ENCODE measurements around the gene INPP5D.

INPP5D gene

DNA sequence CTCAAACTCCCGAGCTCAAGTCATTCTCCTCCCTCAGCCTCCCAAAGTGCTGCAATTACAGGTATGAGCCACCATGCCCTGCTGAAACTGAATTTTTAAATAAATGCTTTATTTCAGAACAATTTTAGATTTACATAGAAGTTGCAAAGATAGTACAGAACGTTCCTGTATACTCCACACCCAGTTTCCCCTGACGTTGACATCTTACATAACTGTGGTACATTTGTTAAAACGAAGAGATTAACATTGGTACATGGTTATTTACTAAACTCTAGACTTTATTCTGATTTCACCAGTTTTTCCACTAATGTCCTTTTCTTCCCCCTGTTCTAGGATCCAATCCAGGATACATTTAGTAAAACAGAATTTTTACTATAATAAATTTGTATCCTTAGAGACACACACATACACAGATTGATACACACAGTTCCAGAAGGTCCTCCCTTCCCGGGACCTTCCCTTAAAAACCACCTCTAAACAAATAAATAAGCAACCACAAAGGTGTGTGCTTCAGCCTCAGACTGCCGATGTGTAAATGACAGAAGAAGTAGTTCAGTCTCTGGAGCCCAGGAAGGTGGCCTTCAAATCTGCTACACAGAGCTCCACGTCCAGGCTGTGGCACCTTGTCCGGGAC is 20.8 kb upstream of the INPP5D start:
- Histone ChIP-seq H3K36me3 (ENCODE audit: control insufficient read depth, insufficient read depth, low read length) (no peaks in the 10 kb centered on the region), H3K4me3 (replicated peaks; ENCODE audit: low read depth, low read length) (no peak overlapping the region), H3K27me3 (replicated peaks; ENCODE audit: control insufficient read depth, insufficient read depth, low read length) (no peaks in the 10 kb centered on the region; the same call in none of the 2 replicates)
- TF ChIP-seq, protein P1, sequence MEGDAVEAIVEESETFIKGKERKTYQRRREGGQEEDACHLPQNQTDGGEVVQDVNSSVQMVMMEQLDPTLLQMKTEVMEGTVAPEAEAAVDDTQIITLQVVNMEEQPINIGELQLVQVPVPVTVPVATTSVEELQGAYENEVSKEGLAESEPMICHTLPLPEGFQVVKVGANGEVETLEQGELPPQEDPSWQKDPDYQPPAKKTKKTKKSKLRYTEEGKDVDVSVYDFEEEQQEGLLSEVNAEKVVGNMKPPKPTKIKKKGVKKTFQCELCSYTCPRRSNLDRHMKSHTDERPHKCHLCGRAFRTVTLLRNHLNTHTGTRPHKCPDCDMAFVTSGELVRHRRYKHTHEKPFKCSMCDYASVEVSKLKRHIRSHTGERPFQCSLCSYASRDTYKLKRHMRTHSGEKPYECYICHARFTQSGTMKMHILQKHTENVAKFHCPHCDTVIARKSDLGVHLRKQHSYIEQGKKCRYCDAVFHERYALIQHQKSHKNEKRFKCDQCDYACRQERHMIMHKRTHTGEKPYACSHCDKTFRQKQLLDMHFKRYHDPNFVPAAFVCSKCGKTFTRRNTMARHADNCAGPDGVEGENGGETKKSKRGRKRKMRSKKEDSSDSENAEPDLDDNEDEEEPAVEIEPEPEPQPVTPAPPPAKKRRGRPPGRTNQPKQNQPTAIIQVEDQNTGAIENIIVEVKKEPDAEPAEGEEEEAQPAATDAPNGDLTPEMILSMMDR (IDR thresholded peaks at IDR 0.05; ENCODE audit: insufficient read depth, low read length, poor library complexity, severe bottlenecking) = no peak
- DNase-seq (ENCODE audit: extremely low read depth, insufficient read length) = no peak

DNA sequence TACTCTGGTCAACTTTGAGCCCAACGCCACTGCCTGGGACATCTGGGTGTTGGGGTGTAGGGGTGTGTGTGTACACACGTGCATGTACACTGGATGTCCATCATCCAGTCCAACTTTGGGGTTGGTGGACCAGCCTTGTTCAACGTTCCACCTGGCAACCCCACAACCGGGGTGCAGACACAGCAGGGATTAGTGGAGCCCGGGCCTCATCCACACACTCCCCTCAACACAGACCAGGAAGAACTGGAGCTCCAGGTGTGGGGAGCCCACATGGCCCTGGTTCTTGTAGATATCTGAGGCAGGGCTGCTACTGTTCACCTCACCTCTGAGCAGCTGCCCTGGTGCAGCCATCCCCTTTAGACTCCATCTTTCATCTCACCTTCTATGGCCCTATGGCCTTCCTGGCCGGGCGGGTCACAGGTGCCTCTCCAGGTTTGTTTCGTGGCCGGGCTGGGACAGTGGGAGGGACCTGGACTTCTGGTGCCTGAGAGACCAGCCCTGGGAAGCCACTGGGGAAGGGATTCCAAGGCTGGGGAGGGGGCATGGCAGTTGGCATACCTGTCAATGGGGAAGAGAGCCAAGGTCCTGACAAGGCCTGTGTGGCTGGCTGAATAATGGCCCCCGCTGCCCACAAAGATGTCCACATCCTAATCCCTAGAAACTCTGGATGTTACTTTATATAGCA is 20.2 kb upstream of the INPP5D start:
- H3K27me3 ChIP-seq (replicated peaks; ENCODE audit: control insufficient read depth, insufficient read depth, low read length) = no peaks in the 10 kb centered on the region; the same call in none of the 2 replicates
- TF ChIP-seq, protein P1 (IDR thresholded peaks at IDR 0.05; ENCODE audit: insufficient read depth, low read length, poor library complexity, severe bottlenecking) = no peak
- no peaks in the 10 kb centered on the region for H3K36me3 ChIP-seq (ENCODE audit: control insufficient read depth, insufficient read depth, low read length)
- no peak overlapping the region for H3K4me3 ChIP-seq (replicated peaks; ENCODE audit: low read depth, low read length)
- no peak for DNase-seq (ENCODE audit: extremely low read depth, insufficient read length)

DNA sequence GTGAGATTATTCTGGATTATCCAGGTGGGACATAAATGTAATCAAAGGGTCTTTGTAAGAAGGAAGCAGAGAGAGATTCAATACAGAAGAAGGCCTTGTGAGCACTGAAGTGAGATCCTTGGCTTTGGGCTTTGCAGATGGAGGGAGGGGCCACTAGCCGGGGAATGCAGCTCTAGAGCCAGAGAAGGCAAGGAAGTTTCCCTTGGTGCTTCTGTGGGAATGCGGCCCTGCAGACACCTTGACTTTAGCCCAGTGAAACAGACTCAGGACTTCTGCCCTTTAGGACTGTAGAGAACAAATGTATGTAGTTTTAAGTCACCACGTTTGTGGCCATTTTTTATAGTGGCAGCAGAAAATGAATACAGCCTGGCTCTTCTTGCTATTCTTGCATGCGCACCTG is 19.6 kb upstream of the INPP5D start:
- no peak for DNase-seq (ENCODE audit: extremely low read depth, insufficient read length)
- TF ChIP-seq, protein P1 (IDR thresholded peaks at IDR 0.05; ENCODE audit: insufficient read depth, low read length, poor library complexity, severe bottlenecking) = no peak
- Histone ChIP-seq H3K36me3 (ENCODE audit: control insufficient read depth, insufficient read depth, low read length) (no peaks in the 10 kb centered on the region), H3K4me3 (replicated peaks; ENCODE audit: low read depth, low read length) (no peak overlapping the region), H3K27me3 (replicated peaks; ENCODE audit: control insufficient read depth, insufficient read depth, low read length) (no peaks in the 10 kb centered on the region; the same call in none of the 2 replicates)

DNA sequence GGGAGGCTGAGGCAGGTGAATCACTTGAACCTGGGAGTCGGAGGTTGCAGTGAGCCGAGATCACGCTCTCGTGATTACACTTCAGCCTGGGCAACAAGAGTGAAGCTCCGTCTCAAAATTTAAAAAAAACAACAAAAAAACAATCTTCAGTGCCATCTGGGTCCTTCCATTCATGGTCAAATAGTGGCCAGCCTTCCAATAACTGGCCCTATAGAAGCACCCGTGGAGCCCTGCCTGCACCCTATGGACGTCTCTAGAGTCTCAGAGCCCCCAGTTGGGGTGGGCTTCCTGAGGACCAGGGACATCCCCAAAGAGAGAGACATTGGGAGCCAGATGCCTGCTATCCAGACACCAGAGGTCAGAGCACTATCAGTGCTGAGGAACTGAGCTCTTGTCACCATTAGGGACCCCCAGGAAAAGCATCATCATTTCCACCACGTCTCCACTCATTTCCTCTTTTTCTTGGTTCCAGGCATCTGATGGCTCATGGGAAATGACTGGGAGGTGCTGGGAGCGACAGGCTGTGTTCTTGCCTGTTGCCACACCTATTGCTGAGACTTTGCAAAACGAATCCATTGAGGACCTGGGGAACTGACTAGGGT is 18.3 kb upstream of the INPP5D start:
- Histone ChIP-seq H3K4me3 (replicated peaks; ENCODE audit: low read depth, low read length) (no peak overlapping the region), H3K36me3 (ENCODE audit: control insufficient read depth, insufficient read depth, low read length) (no peaks in the 10 kb centered on the region), H3K27me3 (replicated peaks; ENCODE audit: control insufficient read depth, insufficient read depth, low read length) (no peaks in the 10 kb centered on the region; the same call in none of the 2 replicates)
- TF ChIP-seq, protein P1 (IDR thresholded peaks at IDR 0.05; ENCODE audit: insufficient read depth, low read length, poor library complexity, severe bottlenecking) = no peak
- no peak for DNase-seq (ENCODE audit: extremely low read depth, insufficient read length)

DNA sequence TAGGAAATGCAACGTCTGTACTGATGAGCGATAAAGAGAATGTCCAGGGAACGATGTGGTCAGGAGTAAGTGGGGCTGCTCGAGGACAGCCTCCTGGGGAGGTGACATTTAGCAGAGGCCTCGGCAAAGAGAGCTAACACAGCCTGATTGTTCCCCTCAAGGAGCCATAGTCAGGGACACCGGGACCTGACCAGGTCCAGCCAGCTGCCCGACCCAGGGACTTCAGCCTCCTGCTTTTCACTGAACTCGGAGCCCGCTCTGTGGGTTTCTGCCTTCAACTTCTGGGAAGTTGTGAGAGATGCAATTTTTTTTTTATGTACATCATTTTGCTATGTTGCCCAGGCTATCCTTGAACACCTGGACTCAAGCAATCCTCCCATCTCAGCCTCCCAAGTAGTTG is 17.6 kb upstream of the INPP5D start:
- no peak overlapping the region for H3K4me3 ChIP-seq (replicated peaks; ENCODE audit: low read depth, low read length)
- TF ChIP-seq, protein P1 (IDR thresholded peaks at IDR 0.05; ENCODE audit: insufficient read depth, low read length, poor library complexity, severe bottlenecking) = no peak
- DNase-seq (ENCODE audit: extremely low read depth, insufficient read length) = no peak
- no peaks in the 10 kb centered on the region for H3K36me3 ChIP-seq (ENCODE audit: control insufficient read depth, insufficient read depth, low read length)
- H3K27me3 ChIP-seq (replicated peaks; ENCODE audit: control insufficient read depth, insufficient read depth, low read length) = no peaks in the 10 kb centered on the region; the same call in none of the 2 replicates
